HG03469 (cell line): ENCODE measurements around the gene DNAAF1.
"Not testable (repeated sequence)": the region's sequence is repeated elsewhere in the genome, so short reads cannot be mapped to it uniquely, and the experiment has no call there.

Experiments used
- ATAC-seq: cut with Tn5 transposase; IDR thresholded peaks from one replicate; pipeline ENCODE4 v1.9.1; 2021; ENCODE audit warnings: mild to moderate bottlenecking, moderate library complexity, moderate number of reproducible peaks; ENCODE audit not compliant: unreplicated experiment

Gene DNAAF1

GRCh38 chr16:84182680-84183571, 37.8 kb downstream of the DNAAF1 start:
- ATAC-seq, result no peak

- no peak for ATAC-seq
Measured at GRCh38 chr16:84183572-84183875, 38.4 kb downstream of the DNAAF1 start.

DNA sequence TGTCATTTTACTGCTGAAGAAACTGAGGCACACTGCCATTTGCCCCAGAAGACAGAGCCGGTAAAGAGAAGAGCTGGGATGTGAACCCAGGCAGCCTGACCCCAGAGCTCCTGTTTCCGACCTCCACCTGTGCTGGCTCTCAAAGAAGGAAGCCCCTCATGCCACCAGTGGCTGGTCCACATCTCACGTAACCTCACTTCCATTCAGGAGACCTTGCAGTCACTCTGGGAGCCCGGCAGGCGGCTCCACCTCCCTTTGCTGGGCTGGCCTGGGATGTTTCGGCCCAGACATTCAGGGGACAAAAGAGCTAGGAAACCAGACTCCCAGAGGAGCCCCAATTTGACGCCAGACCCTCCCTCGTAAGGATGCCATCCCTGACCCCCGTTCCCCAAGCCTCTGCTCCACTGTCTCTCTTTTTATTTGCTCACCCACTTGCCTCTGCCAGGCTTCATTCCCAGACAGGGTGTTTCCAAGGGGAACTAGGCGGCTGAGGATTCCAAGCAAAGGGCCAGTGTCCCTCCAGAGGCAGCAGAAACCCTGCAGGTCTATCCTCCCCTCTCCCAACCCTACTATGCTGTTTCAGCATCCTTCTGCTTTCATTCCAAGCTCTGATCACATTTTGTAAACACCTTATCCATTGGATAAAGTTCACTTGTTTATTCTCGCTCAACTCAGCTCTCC, 38.9 kb downstream of the DNAAF1 start:
- ATAC-seq, result no peak

DNA sequence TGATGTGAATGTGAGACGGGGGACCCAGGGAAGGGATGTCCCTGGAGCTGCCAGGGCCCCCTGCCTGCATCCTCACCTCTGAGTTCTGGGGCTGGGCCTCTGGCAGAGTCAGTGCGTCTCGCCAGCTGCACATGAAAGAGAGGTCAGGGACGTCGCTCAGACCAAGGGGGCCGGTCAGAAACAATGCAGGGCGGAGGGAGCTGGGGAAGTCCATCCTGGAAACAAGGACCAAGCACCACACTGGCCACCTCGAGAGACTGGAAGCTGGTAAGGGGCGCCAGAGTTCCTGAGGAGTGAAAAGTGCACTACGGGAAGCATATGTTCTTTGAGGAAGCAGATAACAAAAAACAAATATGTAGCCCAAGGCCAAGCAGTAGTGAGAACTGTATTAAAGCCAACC, 39.7 kb downstream of the DNAAF1 start:
- ATAC-seq, result no peak

DNA sequence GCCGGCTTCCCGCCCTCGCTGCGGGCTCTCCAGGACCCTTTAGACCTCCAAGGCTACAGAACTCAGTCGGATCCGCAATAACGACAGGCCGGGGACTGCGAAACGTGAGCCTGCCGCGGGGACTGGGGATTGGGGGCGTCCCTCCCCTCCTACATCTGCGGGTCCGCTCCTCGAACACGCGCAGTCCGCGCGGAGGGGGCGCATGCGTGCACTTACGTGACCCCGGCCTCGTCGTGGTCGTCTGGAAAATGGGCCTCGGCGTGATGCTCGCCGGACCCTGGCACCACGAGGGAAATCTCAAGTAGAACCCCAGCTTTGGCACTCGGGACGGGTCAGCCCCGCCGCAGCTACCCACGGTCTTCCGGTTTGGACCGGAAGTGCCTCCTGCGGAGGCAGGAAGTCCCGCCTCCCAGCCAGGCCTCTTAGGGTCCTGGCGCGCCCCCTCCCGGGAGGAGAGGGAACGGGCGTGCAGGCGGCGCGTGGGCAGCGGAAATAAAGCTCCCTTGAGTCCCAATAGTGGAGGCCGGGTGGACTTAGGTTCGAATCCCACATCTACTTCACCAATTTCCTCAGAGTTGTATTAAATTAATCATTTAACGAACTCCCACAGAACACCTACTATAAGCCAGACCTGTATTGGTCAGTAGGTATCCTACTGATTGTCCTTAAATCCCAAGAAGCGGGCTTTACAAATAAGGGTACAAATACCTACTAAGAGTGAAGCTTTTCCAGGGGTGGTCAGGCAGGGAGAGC, 41.8 kb downstream of the DNAAF1 start, which contains the start of gene TAF1C:
TSS of gene TAF1C (minus strand) at position 373 of the 753 bp plus-strand sequence. CDS start 2,069 bp downstream, outside the sequence.
- ATAC-seq, result peak; percentile 68

GRCh38 chr16:84190731-84191388, 45.8 kb downstream of the DNAAF1 start, which contains the start of gene ADAD2:
TSS of gene ADAD2 (plus strand) at chr16:84191157. CDS start at chr16:84191231, 74 bp downstream.
- ATAC-seq, result no peak

GRCh38 chr16:84191466-84191865, 46.4 kb downstream of the DNAAF1 start:
- no peak for ATAC-seq

GRCh38 chr16:84193480-84193879, 48.4 kb downstream of the DNAAF1 start:
- ATAC-seq, result no peak

DNA sequence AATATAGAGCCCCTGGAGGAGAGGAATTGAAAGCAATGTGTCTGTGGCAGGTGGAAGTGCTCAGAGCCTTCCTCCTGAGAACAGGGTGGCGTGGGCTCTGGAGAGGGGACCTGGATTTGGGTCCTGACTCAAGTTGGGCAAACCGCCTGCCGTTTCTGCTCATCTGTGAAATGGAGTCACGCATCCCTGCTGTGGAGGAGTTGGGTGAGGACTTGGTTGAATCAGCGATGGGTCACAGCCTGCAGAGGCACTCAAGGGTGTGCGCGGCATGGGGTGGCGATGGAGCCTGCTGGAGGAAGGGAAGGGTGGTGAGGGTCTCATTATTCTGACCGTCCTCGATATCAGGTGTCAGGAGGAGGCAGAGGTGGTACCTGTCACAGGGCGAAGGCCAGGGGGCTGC, 48.9 kb downstream of the DNAAF1 start:
- no peak for ATAC-seq

GRCh38 chr16:84194470-84195200, 49.5 kb downstream of the DNAAF1 start:
- ATAC-seq, result peak; percentile 59

- no peak for ATAC-seq
Measured at GRCh38 chr16:84195201-84196093, 50.3 kb downstream of the DNAAF1 start.

DNA sequence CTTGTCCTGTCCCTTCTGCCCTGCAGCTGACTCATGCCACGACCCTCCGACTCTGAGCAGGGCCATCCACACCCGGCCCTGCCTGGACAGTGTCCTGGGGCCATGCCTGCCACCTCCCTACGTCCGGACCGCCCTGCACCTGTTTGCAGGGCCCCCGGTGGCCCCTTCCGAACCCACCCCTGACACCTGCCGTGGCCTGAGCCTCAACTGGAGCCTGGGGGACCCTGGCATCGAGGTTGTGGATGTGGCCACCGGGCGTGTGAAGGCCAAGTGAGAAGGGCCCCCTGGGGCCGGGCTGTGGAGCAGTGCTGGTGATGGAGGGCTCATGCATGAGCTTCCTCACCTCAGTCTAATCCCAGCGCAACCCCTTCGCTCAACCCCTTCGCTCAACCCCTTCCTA, 51.0 kb downstream of the DNAAF1 start:
- no peak for ATAC-seq

GRCh38 chr16:84196727-84197394, 51.8 kb downstream of the DNAAF1 start:
- ATAC-seq, result no peak

DNA sequence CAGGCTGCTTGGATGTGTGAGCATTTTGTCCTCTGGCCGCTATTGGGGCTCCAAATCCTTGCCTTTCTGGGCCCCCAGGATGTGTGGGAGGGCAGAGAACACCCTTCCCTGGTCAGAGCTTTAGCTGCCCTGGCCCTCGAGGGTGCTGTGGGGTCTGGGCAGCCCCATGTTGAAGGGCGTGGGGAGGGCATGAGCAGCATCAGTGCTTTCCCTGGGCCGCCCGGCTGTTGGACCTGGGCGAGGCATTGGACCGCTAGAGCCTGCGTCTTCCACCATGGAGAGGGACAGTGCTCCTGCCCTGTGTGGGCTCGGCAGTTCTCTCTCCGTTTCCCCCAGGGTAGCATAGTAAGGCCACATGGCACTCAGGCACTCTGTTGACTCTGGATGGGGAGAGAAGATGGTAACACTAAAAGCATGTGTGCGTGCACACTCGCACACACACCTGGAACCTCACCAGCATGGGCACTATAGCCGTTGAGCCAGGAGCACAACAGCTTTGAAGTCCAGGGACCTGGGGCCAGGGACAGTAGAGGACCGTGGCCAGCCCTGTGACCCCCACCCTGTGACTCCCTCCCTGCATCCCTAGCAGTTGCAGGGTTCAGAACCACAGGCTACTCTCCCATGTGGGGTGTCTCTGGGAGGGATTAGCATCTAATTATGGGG, 52.5 kb downstream of the DNAAF1 start:
- no peak for ATAC-seq

- no peak for ATAC-seq
Measured at GRCh38 chr16:84198401-84198800, 53.3 kb downstream of the DNAAF1 start.

GRCh38 chr16:84199097-84199496, 54.0 kb downstream of the DNAAF1 start:
- no peak for ATAC-seq

DNA sequence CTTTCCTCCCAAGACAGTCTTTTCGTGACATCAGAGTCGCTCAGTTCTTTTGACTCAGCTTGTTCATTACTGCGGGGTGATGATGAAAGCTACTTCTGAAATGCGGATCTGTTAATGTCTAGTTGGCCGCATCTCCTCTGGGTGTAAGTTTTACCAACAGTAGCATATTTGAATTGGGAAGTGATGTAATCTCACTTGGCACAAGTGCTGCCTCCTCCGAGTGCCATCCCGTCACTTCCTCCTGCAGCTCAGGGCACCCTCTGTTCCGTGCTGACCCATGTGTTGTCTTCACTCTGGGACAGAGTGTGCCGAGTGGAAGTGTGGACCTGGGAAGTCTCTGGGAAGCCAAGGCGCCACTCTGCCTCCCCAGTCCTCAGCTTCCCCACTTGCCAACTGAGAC, 54.8 kb downstream of the DNAAF1 start:
- no peak for ATAC-seq

DNA sequence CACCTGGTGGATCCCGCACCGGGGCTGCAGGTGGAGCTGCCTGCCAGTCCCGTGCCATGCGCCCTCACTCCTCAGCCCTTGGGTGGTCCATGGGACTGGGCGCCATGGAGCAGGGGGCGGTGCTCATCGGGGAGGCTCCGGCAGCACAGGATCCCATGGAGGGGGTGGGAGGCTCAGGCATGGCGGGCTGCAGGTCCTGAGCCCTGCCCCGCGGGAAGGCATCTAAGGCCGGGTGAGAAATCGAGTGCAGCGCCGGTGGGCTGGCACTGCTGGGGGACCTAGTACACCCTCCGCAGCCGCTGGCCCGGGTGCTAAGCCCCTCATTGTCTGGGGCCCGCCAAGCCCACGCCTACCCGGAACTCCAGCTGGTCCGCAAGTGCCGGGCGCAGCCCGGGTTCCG, 59.4 kb downstream of the DNAAF1 start:
- ATAC-seq, result not testable (repeated sequence)
